Nephron (organoid): ENCODE data around the gene ABCB9.

Source experiments
- H3K27ac Mint-ChIP-seq, 3 experiments: 2 replicates each; pipeline ENCODE4 v1.8.0; 2020; ENCODE audit warnings: mixed read lengths in 3 of 3, mild to moderate bottlenecking in 2 of 3, moderate library complexity in 1 of 3
- H3K27me3 Mint-ChIP-seq: 2 replicates; pipeline ENCODE4 v1.8.0; 2021; ENCODE audit warnings: low read depth, mild to moderate bottlenecking, moderate library complexity, mixed read lengths
- H3K36me3 Mint-ChIP-seq: 2 replicates; pipeline ENCODE4 v1.8.0; 2020; ENCODE audit warnings: low read depth, mixed read lengths
- H3K4me1 Mint-ChIP-seq: 2 replicates; pipeline ENCODE4 v1.8.0; 2020; ENCODE audit warnings: mixed read lengths
- H3K4me3 Mint-ChIP-seq, 3 experiments: 2 replicates each; pipeline ENCODE4 v1.8.0; 2020; ENCODE audit warnings: mild to moderate bottlenecking in 3 of 3, mixed read lengths in 3 of 3, moderate library complexity in 2 of 3
- H3K9me3 Mint-ChIP-seq: 2 replicates; pipeline ENCODE4 v1.8.0; 2020; ENCODE audit warnings: mixed read lengths
- CTCF ChIP-seq, 3 experiments: fragments of 200-600 bp; sonication (generic); IDR thresholded peaks; one replicate each; pipeline ENCODE4 v1.5.0; 2021; ENCODE audit warnings: antibody characterized with exemption in 3 of 3; ENCODE audit not compliant: unreplicated experiment in 3 of 3

The ABCB9 gene

GRCh38 chr12:122991623-122992275 is 25.5 kb upstream of the ABCB9 start:
- Mint-ChIP-seq H3K9me3 (no peaks in the 10 kb centered on the region), H3K27ac (no peak overlapping the region), H3K27me3 (no peaks in the 10 kb centered on the region), H3K4me1 (no peaks in the 10 kb centered on the region), H3K36me3 (no peaks in the 10 kb centered on the region), H3K4me3 (no peak overlapping the region)
- TF ChIP-seq CTCF (IDR thresholded peaks at IDR 0.05; ENCODE audit: unreplicated experiment in 3 of 3), result no peak

- Mint-ChIP-seq H3K4me1 (no peaks in the 10 kb centered on the region), H3K27ac (no peak overlapping the region), H3K4me3 (no peak overlapping the region), H3K9me3 (no peaks in the 10 kb centered on the region), H3K36me3 (no peaks in the 10 kb centered on the region), H3K27me3 (no peaks in the 10 kb centered on the region)
- TF ChIP-seq CTCF (IDR thresholded peaks at IDR 0.05; ENCODE audit: unreplicated experiment in 3 of 3), result no peak
Measured at GRCh38 chr12:122990961-122991622, 24.8 kb upstream of the ABCB9 start.

GRCh38 chr12:122990561-122990960 is 24.3 kb upstream of the ABCB9 start:
- H3K4me1 Mint-ChIP-seq, result no peaks in the 10 kb centered on the region
- H3K9me3 Mint-ChIP-seq, result no peaks in the 10 kb centered on the region
- no peak overlapping the region for H3K4me3 Mint-ChIP-seq
- no peak for TF ChIP-seq CTCF (IDR thresholded peaks at IDR 0.05; ENCODE audit: unreplicated experiment in 3 of 3)
- H3K36me3 Mint-ChIP-seq, result no peaks in the 10 kb centered on the region
- no peaks in the 10 kb centered on the region for H3K27me3 Mint-ChIP-seq
- no peak overlapping the region for H3K27ac Mint-ChIP-seq

- Mint-ChIP-seq H3K9me3 (no peaks in the 10 kb centered on the region), H3K36me3 (no peaks in the 10 kb centered on the region), H3K27ac (no peak overlapping the region), H3K4me3 (no peak overlapping the region), H3K27me3 (no peaks in the 10 kb centered on the region), H3K4me1 (peaks cover 4% of the 10 kb centered on the region)
- no peak for TF ChIP-seq CTCF (IDR thresholded peaks at IDR 0.05; ENCODE audit: unreplicated experiment in 3 of 3)
Measured at GRCh38 chr12:122989874-122990419, 23.7 kb upstream of the ABCB9 start.

GRCh38 chr12:122989225-122989839 is 23.1 kb upstream of the ABCB9 start:
- Mint-ChIP-seq H3K4me1 (peaks cover 11% of the 10 kb centered on the region), H3K27me3 (no peaks in the 10 kb centered on the region), H3K9me3 (no peaks in the 10 kb centered on the region), H3K36me3 (no peaks in the 10 kb centered on the region), H3K4me3 (no peak overlapping the region), H3K27ac (no peak overlapping the region)
- TF ChIP-seq CTCF (IDR thresholded peaks at IDR 0.05; ENCODE audit: unreplicated experiment in 3 of 3), result no peak
